HG02588 (cell line): ENCODE measurements around the gene LRP1.
"Not testable (repeated sequence)": the region's sequence is repeated elsewhere in the genome, so short reads cannot be mapped to it uniquely, and the experiment has no call there.

Experiments
- ATAC-seq: cut with Tn5 transposase; IDR thresholded peaks from one replicate; pipeline ENCODE4 v1.9.1; 2021; ENCODE audit warnings: mild to moderate bottlenecking, moderate library complexity; ENCODE audit not compliant: unreplicated experiment

Gene LRP1

DNA sequence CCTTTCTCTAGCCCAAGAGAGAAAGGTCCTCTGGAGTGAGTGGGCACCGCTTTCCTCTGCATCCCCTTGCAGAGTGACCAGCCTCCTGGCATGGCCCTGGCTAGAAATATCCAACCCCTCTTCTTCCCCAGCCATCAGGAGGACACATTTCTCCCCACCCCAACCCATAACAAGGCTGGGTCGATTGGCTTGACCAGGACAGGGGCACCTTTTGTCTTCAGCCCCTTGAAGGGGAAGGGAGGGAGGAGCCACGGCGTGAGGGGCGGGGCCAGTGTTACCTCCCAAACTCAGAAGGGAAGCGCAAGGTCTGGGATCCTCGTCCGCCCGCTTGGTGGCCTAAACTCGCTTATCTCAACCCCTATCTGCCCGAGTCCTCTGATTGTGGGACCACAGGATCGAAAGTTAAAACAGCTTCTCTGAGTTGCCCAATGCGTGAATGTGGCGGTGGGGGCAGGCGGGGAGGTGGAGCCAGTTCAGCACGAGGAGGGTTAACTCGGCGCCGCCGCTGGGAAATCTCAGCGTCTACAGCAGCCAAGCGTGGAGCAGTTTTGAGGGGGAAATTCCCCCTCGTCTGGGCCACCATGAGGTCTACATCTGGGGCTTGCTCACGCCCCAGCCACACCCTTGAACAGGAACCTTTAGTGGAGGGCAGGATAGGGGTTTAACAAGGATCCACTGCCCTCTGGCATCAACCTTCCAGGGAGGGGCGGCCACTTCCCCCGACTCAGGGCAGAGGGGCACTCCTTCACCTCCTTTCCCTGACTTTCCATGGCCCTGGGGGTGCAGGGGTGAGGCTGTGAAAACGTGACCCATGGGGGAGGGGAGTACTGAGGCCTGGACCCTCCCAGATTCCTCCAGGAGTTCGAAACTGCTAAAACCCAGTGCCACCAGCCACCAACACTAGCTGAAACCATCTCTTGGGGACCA lies 17.9 kb upstream of the LRP1 start:
- ATAC-seq: peak; percentile 40

DNA sequence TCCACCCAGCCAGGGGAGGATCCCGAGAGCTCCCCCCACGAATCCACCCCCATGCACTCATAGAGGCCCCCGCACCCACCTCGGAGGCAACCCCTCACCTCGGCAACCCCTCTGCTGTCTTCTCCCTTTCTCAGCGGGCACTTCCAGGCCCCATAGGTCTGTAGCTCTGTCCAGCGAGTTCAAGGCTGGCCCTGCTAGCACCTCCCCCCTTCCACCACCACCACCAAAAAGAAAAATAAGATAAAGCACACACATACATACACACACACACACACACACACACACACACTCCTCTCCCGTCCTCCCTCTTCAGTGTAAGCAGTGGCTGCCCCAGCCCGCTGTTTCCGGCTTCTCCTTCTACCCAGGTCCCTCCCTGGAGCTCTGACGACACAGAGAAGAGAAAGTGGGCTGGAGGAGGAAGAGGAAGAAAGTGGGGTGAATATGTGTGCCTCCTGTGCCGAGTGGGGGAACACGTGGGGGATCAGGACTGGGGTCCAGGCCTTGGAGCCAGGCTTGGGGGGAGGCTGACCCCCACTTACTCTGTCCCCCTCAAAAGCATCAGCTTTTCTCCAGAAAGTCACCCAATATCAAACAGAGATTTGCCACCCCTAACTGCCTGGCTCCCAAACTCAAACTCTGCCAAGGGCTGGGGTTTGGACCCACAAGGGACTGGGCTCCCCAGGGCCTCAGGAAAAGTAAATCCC lies 17.1 kb upstream of the LRP1 start, which contains the start of gene STAT6:
STAT6 (minus strand) TSS at position 332 of the 704 bp plus-strand sequence. CDS start 3,084 bp downstream, outside the sequence.
- ATAC-seq: peak; percentile 47

DNA sequence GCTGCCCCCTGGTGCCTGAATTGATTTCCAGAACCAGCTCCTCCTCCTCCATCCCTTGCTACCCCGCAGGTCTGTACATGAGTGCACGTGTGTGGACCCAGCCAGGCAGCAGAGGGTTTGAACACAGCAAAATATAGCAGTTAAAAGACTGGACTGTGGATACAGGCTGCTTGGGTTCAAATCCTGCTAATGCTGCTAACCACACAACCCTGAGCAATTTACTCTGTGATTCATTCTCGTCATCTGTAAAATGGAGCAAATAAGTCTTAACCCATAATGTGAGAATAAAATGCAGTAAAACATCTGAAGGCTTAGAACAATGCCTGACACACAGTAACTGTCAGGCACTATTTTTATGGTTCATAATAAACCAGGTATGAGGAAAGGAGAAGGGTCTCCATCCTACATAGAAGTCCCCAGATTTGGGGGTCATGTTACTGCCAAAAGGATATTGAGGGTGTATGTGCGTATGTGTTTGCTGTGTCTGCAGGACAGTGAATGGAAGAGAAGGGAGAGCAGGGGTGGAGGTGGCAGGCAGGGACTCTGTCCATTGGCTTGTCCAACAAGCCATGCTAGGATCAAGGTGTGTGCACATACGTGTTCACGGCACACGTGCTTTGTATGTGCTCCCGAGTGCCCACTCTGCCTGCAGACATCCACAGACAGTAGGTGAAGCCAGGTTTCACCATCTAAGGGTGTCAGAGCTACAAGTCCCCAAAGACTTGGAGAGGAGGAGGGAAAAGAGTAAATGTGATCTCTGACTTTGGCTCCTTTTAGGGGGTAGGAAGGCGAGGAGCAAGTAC lies 15.6 kb upstream of the LRP1 start:
- no peak for ATAC-seq

DNA sequence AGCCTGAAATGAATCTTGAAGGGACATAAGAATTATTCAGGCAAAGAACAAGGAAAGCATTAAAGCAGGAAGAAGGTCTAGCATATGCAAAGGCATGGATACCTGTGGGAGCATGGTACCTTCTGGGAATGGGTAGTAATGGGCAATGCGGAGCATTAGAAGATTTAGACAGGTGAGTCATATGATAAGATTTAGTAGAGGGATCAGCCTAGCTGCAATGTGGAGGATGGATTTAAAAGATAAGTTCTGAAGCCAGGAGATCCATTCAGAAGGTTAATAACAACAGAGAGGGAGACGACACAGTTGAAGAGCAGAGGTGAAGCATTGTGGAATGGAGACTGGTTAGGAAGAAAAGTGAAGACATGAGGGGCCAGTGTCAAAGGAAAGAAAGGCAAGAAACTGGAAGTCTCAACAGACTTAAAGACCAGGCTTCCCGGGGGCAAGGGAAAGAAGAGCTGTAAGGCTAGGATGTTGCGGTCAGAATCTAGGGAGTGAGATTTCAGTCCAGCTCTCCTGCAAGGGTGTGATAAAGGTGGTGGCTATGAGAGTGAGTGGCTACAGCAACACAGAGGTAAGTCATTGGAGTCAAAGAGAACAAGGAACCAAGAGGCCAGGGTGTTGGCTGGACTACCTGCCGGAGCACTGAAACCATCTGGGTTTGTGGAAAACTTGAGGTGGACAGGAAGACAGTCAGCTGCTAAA lies 11.6 kb upstream of the LRP1 start:
- no peak for ATAC-seq

DNA sequence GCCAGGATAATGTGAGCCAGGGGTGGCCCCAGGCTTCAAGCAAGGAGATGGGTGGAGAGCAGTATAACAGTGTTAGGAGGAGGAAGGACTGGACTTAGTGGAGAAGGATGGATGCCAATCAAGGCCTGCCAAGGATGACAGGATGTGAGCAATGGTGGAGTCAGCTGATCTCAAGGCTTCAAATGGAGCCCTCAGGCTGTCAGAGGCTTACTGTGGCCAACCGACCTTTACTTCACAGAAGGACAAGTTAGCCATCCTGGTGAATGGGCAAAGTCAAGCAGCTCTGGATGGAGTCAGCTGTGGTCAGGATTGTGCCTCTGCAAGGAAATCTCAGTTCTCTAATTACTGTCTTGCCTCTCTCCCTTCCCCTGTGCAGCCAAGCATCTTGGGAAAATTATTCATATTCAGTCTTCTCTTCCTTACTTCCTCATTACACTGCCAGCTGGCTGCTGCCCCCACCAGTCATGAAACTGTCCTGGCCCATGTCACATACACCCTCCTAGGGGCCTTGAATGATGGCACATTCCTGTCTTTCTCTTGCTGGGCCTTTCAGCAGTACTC lies 9.5 kb upstream of the LRP1 start:
- no peak for ATAC-seq

DNA sequence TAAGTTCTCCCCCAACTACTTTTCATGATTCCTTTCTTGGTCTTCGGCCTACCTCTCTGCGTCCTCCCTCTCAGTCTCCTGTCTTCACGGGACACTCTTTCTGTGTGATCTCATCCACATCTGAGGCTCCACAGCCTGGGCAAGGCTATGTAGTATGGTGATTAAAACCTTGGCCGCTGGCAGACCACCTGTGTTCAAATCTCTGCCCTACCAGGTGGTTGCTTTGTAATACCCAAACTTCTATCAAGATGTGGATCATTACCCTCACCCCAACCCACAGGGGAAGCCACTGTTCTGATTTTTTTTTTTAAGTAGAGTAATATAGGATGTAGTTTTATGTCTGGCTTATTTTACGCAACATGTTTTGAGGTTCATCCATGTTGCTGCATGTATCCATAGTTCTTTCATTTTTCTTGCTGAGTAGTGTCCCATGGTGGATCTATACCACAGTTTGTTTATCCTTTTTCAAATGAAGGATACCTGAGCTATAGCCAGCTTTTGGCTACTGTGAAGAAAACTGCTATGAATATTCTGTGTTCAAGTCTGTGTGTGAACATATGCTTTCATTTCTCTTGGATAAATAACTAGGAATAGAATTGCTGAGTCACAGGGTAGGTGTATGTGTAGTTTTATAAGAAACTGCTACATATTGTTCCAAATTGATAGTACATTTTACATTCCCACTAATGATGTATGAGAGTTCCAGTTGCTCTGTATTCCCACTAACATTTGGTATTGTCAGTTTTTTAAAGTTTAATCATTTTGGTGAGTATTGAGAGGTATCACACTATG lies 8.8 kb upstream of the LRP1 start:
- ATAC-seq: no peak

DNA sequence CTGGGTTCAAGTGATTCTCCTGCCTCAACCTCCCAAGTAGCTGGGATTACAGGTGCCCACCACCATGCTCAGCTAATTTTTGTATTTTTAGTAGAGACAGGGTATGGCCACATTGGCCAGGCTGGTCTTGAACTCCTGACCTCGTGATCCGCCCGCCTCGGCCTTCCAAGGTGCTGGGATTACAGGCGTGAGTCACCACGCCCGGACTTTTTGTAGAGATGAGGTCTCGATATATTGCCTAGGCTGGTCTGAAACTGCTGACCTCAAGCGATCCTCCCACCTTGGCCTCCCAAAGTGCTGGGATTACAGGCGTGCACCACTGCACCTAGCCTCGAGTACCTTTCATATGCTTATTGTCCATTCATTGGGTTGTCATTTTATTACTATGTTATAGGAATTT lies 7.6 kb upstream of the LRP1 start:
- ATAC-seq: not testable (repeated sequence)

DNA sequence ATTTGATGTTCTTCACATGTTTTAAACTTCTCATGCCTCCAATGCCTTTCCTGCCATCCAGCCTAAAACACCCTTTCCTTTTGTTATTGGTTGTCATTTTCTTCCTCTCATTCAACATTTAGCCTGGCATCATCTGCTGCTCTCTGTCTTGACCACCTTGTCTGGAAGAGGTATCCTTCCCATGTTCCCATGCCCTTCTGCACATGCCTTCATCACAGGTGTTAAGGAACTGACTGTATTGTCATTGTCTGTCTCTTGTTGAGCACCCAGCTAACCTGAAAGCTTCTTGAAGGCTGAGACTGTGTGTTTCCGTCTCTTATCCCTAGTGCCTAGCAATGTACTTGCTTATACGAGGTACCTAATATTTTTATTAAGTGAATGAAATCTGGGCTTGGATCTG lies 4.5 kb upstream of the LRP1 start:
- no peak for ATAC-seq

DNA sequence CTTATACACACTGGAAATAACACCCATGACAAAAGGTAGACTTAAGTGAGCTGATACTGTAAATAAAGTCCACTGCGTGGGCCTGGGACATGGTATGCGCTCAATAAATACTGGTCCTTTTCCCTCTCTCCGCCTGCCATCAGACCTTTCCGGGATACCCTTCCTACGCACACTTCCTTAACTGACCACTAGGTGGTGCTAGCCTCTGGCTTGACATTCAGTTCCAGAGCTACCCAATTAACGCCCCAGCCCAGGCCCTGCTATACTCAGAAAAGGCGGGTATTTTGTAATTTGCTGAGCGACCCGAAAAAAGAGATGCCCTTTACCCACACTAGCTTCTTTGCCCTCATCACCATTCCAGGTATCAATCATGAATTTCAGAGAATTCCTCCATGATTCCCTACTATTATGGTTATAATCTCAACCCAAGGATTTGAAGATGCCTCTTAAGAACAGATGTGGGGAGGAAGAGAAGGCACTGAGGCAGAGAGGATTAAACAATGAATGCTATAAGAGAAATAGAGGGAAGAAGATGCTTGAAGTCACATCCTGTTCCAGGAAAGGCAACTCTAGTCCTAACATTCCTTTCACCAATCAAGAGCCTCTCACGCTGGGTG lies 3.9 kb upstream of the LRP1 start:
- no peak for ATAC-seq

DNA sequence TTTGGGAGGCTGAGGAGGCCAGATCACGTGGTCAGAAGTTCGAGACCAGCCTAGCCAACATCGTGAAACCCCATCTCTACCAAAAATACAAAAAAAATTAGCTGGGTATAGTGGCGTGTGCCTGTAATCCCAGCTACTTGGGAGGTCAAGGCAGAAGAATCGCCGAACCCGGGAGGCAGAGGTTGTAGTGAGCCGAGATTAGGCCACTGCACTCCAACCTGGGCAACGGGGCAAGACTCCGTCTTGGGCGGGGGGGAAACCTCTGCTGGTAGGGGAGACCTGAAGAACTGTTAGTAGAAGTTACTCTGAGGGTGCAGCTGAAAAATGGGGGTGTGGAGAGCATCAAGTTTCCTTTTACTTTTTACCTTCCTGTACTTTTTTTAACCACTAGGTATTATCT lies 2.2 kb upstream of the LRP1 start:
- no peak for ATAC-seq

DNA sequence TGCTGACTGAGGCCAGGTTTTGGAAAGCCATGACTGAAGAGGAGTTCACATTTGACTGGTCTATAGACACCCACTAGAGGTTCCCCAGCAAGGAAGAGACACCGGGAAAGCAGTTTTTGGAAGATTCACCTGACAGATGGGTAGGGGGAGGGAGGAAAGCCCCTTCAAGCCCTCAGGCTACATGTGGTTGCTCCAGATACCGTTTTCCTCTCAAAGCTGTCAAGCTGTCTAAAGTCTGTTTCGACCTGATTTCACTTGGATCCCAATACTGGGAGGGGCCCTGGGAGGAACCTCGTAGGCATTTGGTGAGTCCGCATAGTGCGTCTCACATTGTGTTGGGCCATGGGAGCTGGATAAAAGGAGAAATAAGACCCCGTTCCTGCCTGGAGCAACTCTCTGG lies 1.7 kb upstream of the LRP1 start:
- no peak for ATAC-seq

DNA sequence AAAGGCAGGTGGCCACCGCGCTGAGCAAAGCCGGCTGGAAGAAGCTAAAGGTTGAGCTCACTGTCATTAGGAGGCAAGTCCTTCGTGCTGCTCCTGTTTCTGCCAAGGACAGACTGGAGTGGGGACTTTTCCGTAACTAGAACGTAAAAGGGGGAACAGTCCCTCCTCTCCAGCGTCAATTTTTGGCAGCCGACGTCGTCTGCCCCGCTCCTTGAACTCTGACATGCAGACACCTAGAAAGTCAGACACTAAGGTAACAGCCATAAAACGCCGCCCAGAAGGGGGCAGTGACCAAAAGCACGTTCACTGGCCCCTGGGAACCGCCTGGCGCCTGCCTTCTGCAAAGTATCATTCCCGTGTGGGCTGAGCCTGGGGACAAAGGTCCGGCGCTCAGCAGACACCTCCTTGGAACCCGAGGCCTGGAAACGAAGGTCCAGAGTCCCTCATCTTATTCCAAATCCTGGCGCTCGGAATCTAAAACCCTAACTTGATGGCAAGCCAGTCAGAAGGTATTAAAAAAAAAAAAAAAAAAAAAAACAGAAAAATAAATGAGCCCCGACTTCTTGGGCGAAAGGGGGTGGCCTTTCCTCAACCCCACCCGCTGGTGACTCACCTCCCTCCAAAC lies 1.1 kb upstream of the LRP1 start:
- no peak for ATAC-seq

DNA sequence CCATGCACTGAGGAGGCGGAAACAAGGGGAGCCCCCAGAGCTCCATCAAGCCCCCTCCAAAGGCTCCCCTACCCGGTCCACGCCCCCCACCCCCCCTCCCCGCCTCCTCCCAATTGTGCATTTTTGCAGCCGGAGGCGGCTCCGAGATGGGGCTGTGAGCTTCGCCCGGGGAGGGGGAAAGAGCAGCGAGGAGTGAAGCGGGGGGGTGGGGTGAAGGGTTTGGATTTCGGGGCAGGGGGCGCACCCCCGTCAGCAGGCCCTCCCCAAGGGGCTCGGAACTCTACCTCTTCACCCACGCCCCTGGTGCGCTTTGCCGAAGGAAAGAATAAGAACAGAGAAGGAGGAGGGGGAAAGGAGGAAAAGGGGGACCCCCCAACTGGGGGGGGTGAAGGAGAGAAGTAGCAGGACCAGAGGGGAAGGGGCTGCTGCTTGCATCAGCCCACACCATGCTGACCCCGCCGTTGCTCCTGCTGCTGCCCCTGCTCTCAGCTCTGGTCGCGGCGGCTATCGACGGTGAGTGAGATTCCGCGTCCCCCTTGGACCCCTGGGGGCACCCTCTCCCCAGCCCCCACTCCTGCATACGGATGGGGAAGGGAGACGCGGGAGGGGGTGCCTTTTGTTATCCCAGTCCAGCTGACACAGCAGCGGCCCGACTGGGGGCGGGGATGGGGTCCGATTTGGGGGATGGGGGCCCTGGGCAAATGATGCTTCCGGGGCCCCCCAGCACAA lies 400 bp downstream of the LRP1 start:
- ATAC-seq: no peak

DNA sequence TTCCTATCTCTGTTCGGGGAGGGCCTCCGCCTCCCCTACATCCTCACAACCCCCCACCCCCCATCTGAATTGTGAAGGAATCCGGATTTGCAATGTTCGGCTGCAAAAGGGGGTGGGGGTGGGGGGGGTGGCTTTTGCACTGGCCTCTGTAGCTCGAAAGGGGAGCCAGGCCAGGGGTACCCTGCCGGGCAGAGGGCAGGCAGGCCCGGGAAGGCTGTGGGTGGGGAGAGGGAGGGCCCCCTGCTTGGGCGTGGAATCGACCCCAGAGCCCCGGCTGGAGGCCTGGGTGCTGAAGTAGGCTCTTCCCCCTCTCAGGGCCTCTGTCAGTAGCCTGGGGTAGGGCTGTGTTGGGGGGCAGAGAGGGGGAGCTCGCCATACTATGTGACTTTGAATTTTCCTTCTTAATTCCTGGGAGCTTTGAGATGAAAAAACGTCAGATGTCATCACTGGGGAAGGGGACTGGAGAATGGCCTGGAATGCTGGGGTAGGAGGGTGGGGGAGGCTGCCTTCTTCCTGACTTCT lies 1.1 kb downstream of the LRP1 start:
- no peak for ATAC-seq

DNA sequence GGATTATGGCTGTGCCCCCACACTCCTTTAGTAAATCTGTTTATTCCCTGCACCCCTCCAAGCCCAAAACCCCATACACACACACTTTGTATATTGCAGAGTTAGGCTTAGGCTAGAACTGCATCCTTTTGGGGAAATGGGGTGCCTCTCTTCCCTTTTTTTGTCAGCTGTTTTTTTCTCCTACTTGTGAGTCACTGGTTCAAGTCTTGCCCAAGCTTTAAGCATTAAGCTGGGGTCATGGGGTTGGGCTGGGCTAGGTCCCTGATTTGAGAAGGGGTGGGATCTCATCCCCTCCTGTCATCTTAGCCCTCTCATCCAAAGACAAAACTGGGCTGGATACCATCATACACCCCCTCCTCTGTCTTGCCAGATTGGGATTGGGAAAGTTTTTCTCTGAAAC lies 1.6 kb downstream of the LRP1 start:
- no peak for ATAC-seq

DNA sequence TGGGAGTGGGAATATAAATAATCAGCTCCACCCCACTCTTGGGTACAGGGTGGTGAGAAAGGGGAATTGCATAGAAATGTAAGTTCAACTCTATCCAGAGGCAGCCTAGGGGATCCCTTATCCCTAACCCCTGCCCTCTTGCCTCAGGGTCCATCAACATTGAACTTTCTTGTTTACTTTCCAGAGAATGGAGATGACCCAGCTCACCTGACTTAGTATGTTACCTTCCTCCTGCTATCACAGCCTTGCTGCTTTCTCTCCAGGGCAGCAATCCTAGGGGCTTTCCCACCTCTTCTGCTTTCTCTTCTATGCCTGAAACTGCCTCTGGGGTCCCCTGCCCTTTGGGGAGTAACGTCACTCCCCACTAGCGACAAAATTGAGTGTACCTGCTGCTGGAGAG lies 2.7 kb downstream of the LRP1 start:
- ATAC-seq: no peak

DNA sequence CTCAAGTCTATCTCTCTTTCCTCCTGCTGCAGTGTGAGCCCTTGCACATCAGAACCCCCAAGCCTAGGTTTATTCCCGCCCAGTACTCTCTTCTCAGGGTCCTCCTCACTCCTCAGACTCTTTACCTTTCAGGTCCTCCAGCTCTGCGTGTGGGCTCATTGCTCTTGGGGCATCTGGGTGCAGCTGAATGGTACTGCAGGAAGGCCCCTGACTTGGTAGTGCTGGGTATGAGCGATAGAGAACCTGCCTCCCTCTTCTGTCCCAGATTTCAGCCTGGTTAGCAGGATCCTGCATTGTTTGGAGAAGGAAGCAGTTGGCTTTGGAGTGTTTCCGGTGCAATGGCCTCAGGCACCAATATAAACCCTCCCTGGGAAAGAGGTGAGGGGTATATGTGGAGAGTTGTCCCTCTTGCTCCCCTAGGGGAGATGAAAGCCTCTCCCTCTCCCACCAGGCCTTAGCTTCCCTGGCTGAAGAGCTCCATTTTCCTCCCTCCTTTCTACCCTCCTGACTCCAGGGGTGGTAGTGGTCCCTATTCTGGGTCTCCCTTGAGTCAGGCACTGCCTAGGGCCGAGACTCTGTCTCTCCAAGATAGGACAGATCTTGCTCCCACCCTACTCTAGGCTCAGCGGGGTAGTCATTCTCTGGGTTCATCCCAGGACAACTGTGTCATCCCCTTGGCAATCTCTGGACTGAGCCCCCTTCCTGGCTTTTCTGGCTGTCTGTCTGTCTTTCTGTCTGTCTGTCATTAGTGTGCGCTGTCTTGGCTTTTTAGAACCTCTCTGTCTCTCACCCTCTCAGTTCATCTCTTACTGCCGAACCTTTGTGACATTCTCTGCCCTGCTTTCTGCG lies 3.8 kb downstream of the LRP1 start:
- no peak for ATAC-seq
